Tibial nerve (tissue), 4 donors: ENCODE results near the gene ANAPC4. TPM values are rescaled to one million over a fixed set of nuclear protein-coding genes. Genes with fewer than 3 reads are reported as not detected.

ENCODE experiments used
- DNase-seq, 2 donors: peaks; one replicate each; pipeline ENCODE4 v3.0.0-alpha.2; 2019; ENCODE audit warnings: low spot score in 2 of 2
- H3K27ac ChIP-seq, 4 donors: fragments of 200-600 bp; sonication (generic) in 3 of 4; one replicate each; pipeline ENCODE4 v1.5.1; 2017 to 2019; ENCODE audit warnings: mild to moderate bottlenecking in 1 of 4
- H3K27me3 ChIP-seq, 2 donors: fragments of 200-600 bp; sonication (generic) in 1 of 2; one replicate each; pipeline versions ENCODE4 v1.5.1 to v1.6.0; 2017 to 2019
- H3K36me3 ChIP-seq, 3 donors: fragments of 200-600 bp; sonication (generic); one replicate each; pipeline ENCODE4 v1.5.1; 2018 to 2019
- H3K4me1 ChIP-seq, 4 donors: fragments of 200-600 bp; sonication (generic) in 3 of 4; one replicate each; pipeline ENCODE4 v1.5.1; 2017 to 2019
- H3K4me3 ChIP-seq, 4 donors: fragments of 200-600 bp; sonication (generic) in 3 of 4; one replicate each; pipeline ENCODE4 v1.5.1; 2017 to 2019; ENCODE audit warnings: mild to moderate bottlenecking in 1 of 4, moderate library complexity in 1 of 4
- H3K9me3 ChIP-seq, 4 donors: fragments of 200-600 bp; sonication (generic) in 3 of 4; one replicate each; pipeline ENCODE4 v1.5.1; 2017 to 2019
- EP300 ChIP-seq, 2 donors: sonication (generic); formaldehyde crosslinking; IDR thresholded peaks; one replicate each; pipeline ENCODE4 v1.6.1; 2017; ENCODE audit warnings: antibody characterized with exemption in 2 of 2, mild to moderate bottlenecking in 1 of 2
- POLR2A ChIP-seq, 2 donors: fragments of 450-650 bp; IDR thresholded peaks; one replicate each; pipeline ENCODE4 v1.6.1; 2017; ENCODE audit warnings: antibody characterized with exemption in 2 of 2, mild to moderate bottlenecking in 2 of 2, moderate library complexity in 2 of 2
- WGBS, 2 donors: methylation state at CpG; one replicate each; pipeline ENCODE4 v1.1.5; 2018; 5-methylcytosine and 5-hydroxymethylcytosine counted together
- total RNA-seq, 4 donors: library from RNA; depleted of rRNA; stranded (reverse); fragments of >200 nt; gene quantifications; one replicate each; pipeline ENCODE4 v1.1.0, GENCODE V29; 2016
- TF ChIP-seq, protein P1 (sequence below), 5 experiments: fragments of 200-600 bp in 3 of 5; fragments of 450-650 bp in 2 of 5; sonication (generic) in 3 of 5; IDR thresholded peaks; one replicate each; pipeline ENCODE4 v1.5.1; 2016 to 2019; ENCODE audit warnings: antibody characterized with exemption in 5 of 5, mild to moderate bottlenecking in 3 of 5, moderate library complexity in 2 of 5

Gene ANAPC4
- total RNA-seq, 4 donors from 2014 or later = 31.4 to 49.0 (median 37.1) TPM

DNA sequence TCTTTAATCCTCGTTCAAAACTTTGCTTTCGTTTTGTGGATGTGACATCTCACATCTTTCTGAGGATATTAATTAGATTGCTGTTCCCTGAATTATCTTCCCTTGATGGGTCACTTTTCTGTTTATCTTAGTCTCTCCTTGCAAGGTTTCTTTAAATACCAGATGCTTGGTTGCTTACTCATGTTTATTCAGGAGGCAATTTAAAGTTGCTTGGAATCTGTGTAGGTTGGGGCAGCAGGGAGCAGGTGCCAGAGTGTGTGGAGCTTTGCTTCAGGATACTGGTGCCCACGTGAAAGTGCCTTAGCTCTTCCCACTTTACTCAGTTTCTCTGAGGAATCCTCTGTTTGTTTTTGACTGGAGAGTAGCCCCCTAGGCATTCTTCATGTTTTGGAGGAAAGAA is 24.0 kb downstream of the ANAPC4 start:
- no peak for DNase-seq
- WGBS, 2 donors = 77 to 82% methylated on average over 3 of the region's 3 CpGs
- H3K27ac ChIP-seq = no peak overlapping the region
- peaks cover 0 to 10% (median 3%) of the 10 kb centered on the region in 4 donors for H3K9me3 ChIP-seq
- no peak overlapping the region for H3K4me3 ChIP-seq
- peaks cover 4 to 94% (median 17%) of the 10 kb centered on the region in 3 donors for H3K36me3 ChIP-seq
- H3K27me3 ChIP-seq = no peaks in the 10 kb centered on the region
- H3K4me1 ChIP-seq = no peaks in the 10 kb centered on the region
- TF ChIP-seq EP300 (IDR thresholded peaks at IDR 0.05) (no peak), POLR2A (IDR thresholded peaks at IDR 0.05) (no peak)
- TF ChIP-seq, protein P1, sequence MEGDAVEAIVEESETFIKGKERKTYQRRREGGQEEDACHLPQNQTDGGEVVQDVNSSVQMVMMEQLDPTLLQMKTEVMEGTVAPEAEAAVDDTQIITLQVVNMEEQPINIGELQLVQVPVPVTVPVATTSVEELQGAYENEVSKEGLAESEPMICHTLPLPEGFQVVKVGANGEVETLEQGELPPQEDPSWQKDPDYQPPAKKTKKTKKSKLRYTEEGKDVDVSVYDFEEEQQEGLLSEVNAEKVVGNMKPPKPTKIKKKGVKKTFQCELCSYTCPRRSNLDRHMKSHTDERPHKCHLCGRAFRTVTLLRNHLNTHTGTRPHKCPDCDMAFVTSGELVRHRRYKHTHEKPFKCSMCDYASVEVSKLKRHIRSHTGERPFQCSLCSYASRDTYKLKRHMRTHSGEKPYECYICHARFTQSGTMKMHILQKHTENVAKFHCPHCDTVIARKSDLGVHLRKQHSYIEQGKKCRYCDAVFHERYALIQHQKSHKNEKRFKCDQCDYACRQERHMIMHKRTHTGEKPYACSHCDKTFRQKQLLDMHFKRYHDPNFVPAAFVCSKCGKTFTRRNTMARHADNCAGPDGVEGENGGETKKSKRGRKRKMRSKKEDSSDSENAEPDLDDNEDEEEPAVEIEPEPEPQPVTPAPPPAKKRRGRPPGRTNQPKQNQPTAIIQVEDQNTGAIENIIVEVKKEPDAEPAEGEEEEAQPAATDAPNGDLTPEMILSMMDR (IDR thresholded peaks at IDR 0.05) = no peak

DNA sequence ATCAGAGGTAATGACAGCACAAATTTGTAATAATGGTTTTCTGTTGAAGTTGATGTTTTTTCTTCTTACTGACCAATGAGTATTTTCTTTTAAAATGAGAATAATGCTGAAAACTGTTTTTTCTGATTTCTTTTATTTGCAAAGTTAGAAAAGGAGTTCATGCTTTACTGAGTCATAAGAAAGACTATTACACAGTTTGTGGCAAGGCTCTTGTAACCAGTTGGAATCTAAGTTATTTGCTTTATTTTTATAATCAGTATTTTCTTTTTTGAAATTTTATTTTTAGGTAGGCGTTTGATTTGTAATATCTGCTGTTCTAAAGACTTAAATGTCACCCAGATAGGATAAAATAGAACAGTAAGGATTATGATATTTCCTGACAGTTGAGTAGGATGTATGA is 25.5 kb downstream of the ANAPC4 start:
- peaks cover 0 to 94% (median 13%) of the 10 kb centered on the region in 3 donors for H3K36me3 ChIP-seq
- no peak for DNase-seq
- 57 to 69% methylated on average over 1 of the region's 1 CpG for WGBS, 2 donors
- no peak overlapping the region for H3K27ac ChIP-seq
- no peaks in the 10 kb centered on the region for H3K27me3 ChIP-seq
- peaks cover 0 to under 1% (median 0%) of the 10 kb centered on the region in 4 donors for H3K9me3 ChIP-seq
- no peak for TF ChIP-seq EP300 (IDR thresholded peaks at IDR 0.05)
- TF ChIP-seq POLR2A (IDR thresholded peaks at IDR 0.05) = no peak
- TF ChIP-seq, protein P1 (IDR thresholded peaks at IDR 0.05) = no peak
- H3K4me3 ChIP-seq = no peak overlapping the region
- H3K4me1 ChIP-seq = no peaks in the 10 kb centered on the region

DNA sequence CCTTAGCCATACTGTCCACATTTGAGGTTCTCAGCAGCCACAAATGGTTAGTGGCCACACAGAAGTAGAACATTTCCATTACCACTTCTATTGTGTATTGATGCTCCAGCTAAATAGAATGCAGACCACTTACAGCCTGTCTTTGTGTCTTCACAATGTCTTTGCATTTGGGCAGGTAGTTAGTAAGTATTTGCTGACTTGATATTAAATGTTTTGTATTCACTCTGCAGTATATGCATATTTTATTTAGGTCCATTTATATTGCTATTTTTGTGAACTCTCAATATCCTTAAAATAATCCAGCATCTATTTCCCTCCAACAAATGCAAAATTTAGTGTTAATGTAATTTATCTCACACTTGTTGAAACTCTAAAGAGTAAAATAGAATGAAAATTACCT is 26.6 kb downstream of the ANAPC4 start:
- H3K36me3 ChIP-seq = peaks cover 0 to 94% (median 16%) of the 10 kb centered on the region in 3 donors
- H3K4me3 ChIP-seq = no peak overlapping the region

GRCh38 chr4:25405453-25405852 is 28.4 kb downstream of the ANAPC4 start:
- 67 to 77% methylated on average over 2 of the region's 2 CpGs for WGBS, 2 donors
- no peaks in the 10 kb centered on the region for H3K4me1 ChIP-seq

More for the DNA sequence above, 26.6 kb downstream of the ANAPC4 start:
- no peak overlapping the region for H3K27ac ChIP-seq
- H3K27me3 ChIP-seq = no peaks in the 10 kb centered on the region
- H3K4me1 ChIP-seq = no peaks in the 10 kb centered on the region
- DNase-seq = no peak
- TF ChIP-seq, protein P1 (IDR thresholded peaks at IDR 0.05) = no peak
- TF ChIP-seq POLR2A (IDR thresholded peaks at IDR 0.05) (no peak), EP300 (IDR thresholded peaks at IDR 0.05) (no peak)
- H3K9me3 ChIP-seq = no peaks in the 10 kb centered on the region

DNA sequence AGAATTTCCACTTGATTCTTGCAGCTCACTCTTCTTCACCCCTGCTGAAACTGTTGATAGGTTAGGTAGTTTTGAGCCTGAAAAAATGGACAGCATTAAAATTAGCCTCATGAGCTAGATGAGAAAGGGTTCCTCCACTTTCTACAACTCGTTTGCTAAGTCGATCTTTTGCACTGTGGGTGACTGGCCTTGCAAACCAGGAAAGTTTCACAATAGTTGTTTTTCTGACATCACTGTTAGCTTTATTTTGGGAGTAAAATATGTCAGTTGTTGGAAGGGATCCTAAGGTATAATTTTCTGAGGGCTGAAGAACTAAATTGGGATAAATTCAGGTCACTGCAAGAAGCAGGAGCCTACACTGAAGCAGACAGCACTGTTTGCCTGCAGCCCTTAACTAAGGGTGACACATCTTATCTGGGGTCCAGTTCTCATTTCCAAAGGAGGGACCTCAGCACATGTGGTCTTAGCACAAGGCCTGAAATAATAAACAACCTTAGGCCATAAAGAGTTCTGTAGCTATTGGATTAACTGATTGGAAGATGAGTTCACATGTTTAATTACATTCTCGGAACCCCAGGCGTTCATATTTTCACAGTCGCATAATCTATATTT is 29.1 kb downstream of the ANAPC4 start:
- no peaks in the 10 kb centered on the region for H3K4me1 ChIP-seq
- H3K27me3 ChIP-seq = no peaks in the 10 kb centered on the region
- peaks cover 3 to 94% (median 16%) of the 10 kb centered on the region in 3 donors for H3K36me3 ChIP-seq
- no peaks in the 10 kb centered on the region for H3K9me3 ChIP-seq
- H3K4me3 ChIP-seq = no peak overlapping the region
- H3K27ac ChIP-seq = no peak overlapping the region
- TF ChIP-seq, protein P1 (IDR thresholded peaks at IDR 0.05) = no peak
- TF ChIP-seq POLR2A (IDR thresholded peaks at IDR 0.05) = no peak
- TF ChIP-seq EP300 (IDR thresholded peaks at IDR 0.05) = no peak
- 86 to 91% methylated on average over 5 of the region's 5 CpGs for WGBS, 2 donors
- no peak for DNase-seq

More at GRCh38 chr4:25405453-25405852, 28.4 kb downstream of the ANAPC4 start:
- H3K27me3 ChIP-seq = no peaks in the 10 kb centered on the region
- no peak overlapping the region for H3K27ac ChIP-seq
- no peaks in the 10 kb centered on the region for H3K9me3 ChIP-seq
- peaks cover 3 to 94% (median 21%) of the 10 kb centered on the region in 3 donors for H3K36me3 ChIP-seq
- no peak overlapping the region for H3K4me3 ChIP-seq
- no peak for DNase-seq
- TF ChIP-seq, protein P1 (IDR thresholded peaks at IDR 0.05) = no peak
- no peak for TF ChIP-seq POLR2A (IDR thresholded peaks at IDR 0.05)
- no peak for TF ChIP-seq EP300 (IDR thresholded peaks at IDR 0.05)
